Ovary (tissue), 9 donors: Measurements from ENCODE around the gene MAP2K5. TPM values are rescaled to one million over a fixed set of nuclear protein-coding genes. Genes with fewer than 3 reads are reported as not detected.

Experiments used
- DNase-seq, 5 donors: peaks; one replicate each; pipeline ENCODE4 v3.0.0-alpha.2; 2019 to 2020
- H3K27ac ChIP-seq, 2 donors: fragments of 200-600 bp; one replicate each; pipeline versions ENCODE4 v1.5.1 to v1.8.0; 2019 to 2022
- H3K27me3 ChIP-seq: fragments of 200-600 bp; one replicate; pipeline ENCODE4 v1.8.0; 2022
- H3K36me3 ChIP-seq: fragments of 200-600 bp; sonication (generic); one replicate; pipeline ENCODE4 v1.5.1; 2019
- H3K4me1 ChIP-seq: one replicate; pipeline ENCODE4 v1.8.1; 2013; ENCODE audit warnings: mild to moderate bottlenecking, moderate library complexity; ENCODE audit not compliant: insufficient read depth
- H3K4me3 ChIP-seq: fragments of 200-600 bp; sonication (generic); one replicate; pipeline ENCODE4 v1.5.1; 2017
- H3K9me3 ChIP-seq, 2 donors: fragments of 200-600 bp in 1 of 2; sonication (generic) in 1 of 2; one replicate each; pipeline versions ENCODE4 v1.5.1 to v1.8.1; 2013 to 2019; ENCODE audit warnings: mild to moderate bottlenecking in 1 of 2, moderate library complexity in 1 of 2
- CTCF ChIP-seq, 3 donors: fragments of 450-650 bp in 2 of 3; fragments of 200-600 bp in 1 of 3; IDR thresholded peaks; one replicate each; pipeline versions ENCODE4 v1.5.1 to v1.8.0; 2016 to 2022; ENCODE audit warnings: antibody characterized with exemption in 3 of 3, mild to moderate bottlenecking in 1 of 3
- EP300 ChIP-seq: sonication (generic); formaldehyde crosslinking; IDR thresholded peaks from one replicate; pipeline ENCODE4 v1.6.1; 2017; ENCODE audit warnings: antibody characterized with exemption
- POLR2A ChIP-seq: fragments of 450-650 bp; IDR thresholded peaks from one replicate; pipeline ENCODE4 v1.6.1; 2017; ENCODE audit warnings: antibody characterized with exemption, mild to moderate bottlenecking, moderate library complexity
- WGBS, 3 donors: extraction: QIAGEN DNeasy Blood & Tissue Kit in 1 of 3; methylation state at CpG; one replicate each; pipeline versions ENCODE4 v1.1.5 to v1.1.7; 2013 to 2017; 5-methylcytosine and 5-hydroxymethylcytosine counted together
- intact Hi-C, 4 donors: fragments of 100-400 bp; cut with DNase I; formaldehyde crosslinking; loops; one replicate each; pipeline versions ENCODE4 v1.11.0 to v1.15.1; 2022 to 2023
- polyA plus RNA-seq, 2 donors: library from polyadenylated mRNA; stranded (reverse); fragments of 200-250 nt in 1 of 2; fragments of 350-450 nt in 1 of 2; fragmentation: Illumina TruSeq in 1 of 2; extraction: RNeasy Lipid Tissue Mini Kit (QIAGEN cat#74804) in 1 of 2; gene quantifications; one replicate each; pipeline ENCODE4 v1.2.3, GENCODE V29; 2013 to 2014
- total RNA-seq, 7 donors: library from RNA; depleted of rRNA in 2 of 7; stranded (reverse); fragments of >200 nt in 2 of 7; fragmentation: NEBNext Ultra II Directional in 3 of 7; extraction: Animal tissue kit (Norgen Biotek cat#: 25700) in 3 of 7; gene quantifications; one replicate each; pipeline versions ENCODE4 v1.1.0 to v1.2.4, GENCODE V29; 2016 to 2023
- donor health status: DM: no; HTN: no; CAD: no; lungs with moderate emphysema.
- donor health status: DM: no; HTN: no; CAD: no.
- donor health status: Bipolar disorder and iron deficiency.
- donor health status: DM: yes; HTN: yes; CAD: no.
- donor health status: DM: no; HTN: no; CAD: no.
- donor health status: DM: yes; HTN: yes; CAD: no.

Gene MAP2K5
- total and polyA plus RNA-seq, 9 donors: 4.0 to 39.8 (median 23.2) TPM

- intact Hi-C loops: no loop called here
- Histone ChIP-seq H3K4me3 (no peak overlapping the region), H3K27me3 (no peaks in the 10 kb centered on the region), H3K9me3 (no peaks in the 10 kb centered on the region), H3K4me1 (no peaks in the 10 kb centered on the region), H3K36me3 (no peaks in the 10 kb centered on the region), H3K27ac (no peak overlapping the region)
- TF ChIP-seq EP300 (no peak), POLR2A (no peak), CTCF (IDR thresholded peaks at IDR 0.05) (no peak)
- DNase-seq: no peak
- WGBS, 3 donors: 27 to 46% (median 35%) methylated on average over 7 of the region's 7 CpGs
Observed at GRCh38 chr15:67587331-67587730, 44.8 kb downstream of the MAP2K5 start.

GRCh38 chr15:67587754-67588153 lies 45.3 kb downstream of the MAP2K5 start:
- WGBS, 3 donors: 55 to 71% (median 56%) methylated on average over 3 of the region's 3 CpGs
- DNase-seq: no peak
- H3K36me3 ChIP-seq: no peaks in the 10 kb centered on the region
- no peak for TF ChIP-seq EP300
- no peak for TF ChIP-seq CTCF (IDR thresholded peaks at IDR 0.05)
- TF ChIP-seq POLR2A: no peak
- H3K4me3 ChIP-seq: no peak overlapping the region
- no peaks in the 10 kb centered on the region for H3K4me1 ChIP-seq
- intact Hi-C loops: no loop called here
- H3K9me3 ChIP-seq: no peaks in the 10 kb centered on the region
- no peaks in the 10 kb centered on the region for H3K27me3 ChIP-seq
- H3K27ac ChIP-seq: no peak overlapping the region

- Histone ChIP-seq H3K36me3 (no peaks in the 10 kb centered on the region), H3K9me3 (no peaks in the 10 kb centered on the region)
Observed at GRCh38 chr15:67590191-67590590, 47.7 kb downstream of the MAP2K5 start.

GRCh38 chr15:67592245-67592644 lies 49.7 kb downstream of the MAP2K5 start:
- H3K27me3 ChIP-seq: no peaks in the 10 kb centered on the region
- no peak overlapping the region for H3K27ac ChIP-seq
- no peaks in the 10 kb centered on the region for H3K9me3 ChIP-seq
- intact Hi-C loops: no loop called here
- no peak overlapping the region for H3K4me3 ChIP-seq
- H3K36me3 ChIP-seq: no peaks in the 10 kb centered on the region
- DNase-seq: no peak
- H3K4me1 ChIP-seq: no peaks in the 10 kb centered on the region
- TF ChIP-seq EP300 (no peak), CTCF (IDR thresholded peaks at IDR 0.05) (no peak), POLR2A (no peak)

More at GRCh38 chr15:67590191-67590590, 47.7 kb downstream of the MAP2K5 start:
- 96 to 97% (median 97%) methylated on average over 3 of the region's 3 CpGs for WGBS, 3 donors
- no peak overlapping the region for H3K4me3 ChIP-seq
- no peak for DNase-seq
- intact Hi-C loops: no loop called here
- no peaks in the 10 kb centered on the region for H3K27me3 ChIP-seq
- H3K4me1 ChIP-seq: no peaks in the 10 kb centered on the region
- no peak overlapping the region for H3K27ac ChIP-seq
- TF ChIP-seq EP300 (no peak), CTCF (IDR thresholded peaks at IDR 0.05) (no peak), POLR2A (no peak)

GRCh38 chr15:67593562-67593961 lies 51.1 kb downstream of the MAP2K5 start:
- Histone ChIP-seq H3K36me3 (no peaks in the 10 kb centered on the region), H3K27me3 (no peaks in the 10 kb centered on the region), H3K9me3 (no peaks in the 10 kb centered on the region), H3K4me1 (no peaks in the 10 kb centered on the region), H3K4me3 (no peak overlapping the region), H3K27ac (no peak overlapping the region)
- 94 to 95% (median 95%) methylated on average over 6 of the region's 6 CpGs for WGBS, 3 donors
- TF ChIP-seq EP300: no peak
- no peak for TF ChIP-seq POLR2A
- TF ChIP-seq CTCF (IDR thresholded peaks at IDR 0.05): no peak
- intact Hi-C loops: no loop called here
- DNase-seq: no peak
